ENCODE data around the gene OTUB1. TPM values are rescaled to one million over a fixed set of nuclear protein-coding genes. Genes with fewer than 3 reads are reported as not detected.

OTUB1 gene
- total RNA-seq, 1 donor: 34.4 TPM

DNA sequence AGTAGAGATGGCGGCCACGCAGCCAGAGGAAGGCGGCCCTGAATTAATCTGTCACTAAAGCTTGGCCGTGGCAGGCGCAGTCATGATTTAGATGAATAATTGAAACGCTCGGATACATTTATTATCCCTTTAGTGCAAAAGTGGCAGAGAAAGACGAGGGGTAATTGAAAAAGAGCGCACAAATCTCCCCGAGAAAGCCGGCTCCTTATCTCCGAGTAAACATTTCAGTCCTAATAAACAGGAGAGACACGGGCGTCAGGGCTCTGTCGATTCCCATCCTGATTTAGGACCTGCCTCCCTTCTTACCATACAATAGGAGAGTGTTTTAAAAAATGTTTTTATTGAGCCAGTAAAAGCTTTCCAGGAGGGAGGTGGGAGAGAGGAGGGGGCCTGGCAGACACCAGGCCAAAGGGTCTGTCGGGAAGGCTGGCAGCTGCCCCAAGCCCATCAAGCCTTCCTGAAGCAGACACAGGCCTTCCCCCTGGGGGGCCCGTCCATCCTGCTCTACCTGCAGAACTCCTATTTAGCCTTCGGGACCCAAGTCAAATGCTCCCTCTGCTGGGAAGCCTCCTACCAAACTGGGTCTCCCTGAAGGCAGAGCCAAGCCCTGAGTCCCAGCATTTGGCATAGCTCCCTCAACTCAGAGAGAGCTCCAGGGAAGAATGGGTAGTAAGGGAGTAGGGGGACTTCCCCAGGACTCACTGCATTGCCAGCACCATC is 22.8 kb downstream of the OTUB1 start:
- no peaks in the 10 kb centered on the region for H4K20me1 ChIP-seq (ENCODE audit: insufficient read depth, low read length)
- no peak overlapping the region for H3K4me2 ChIP-seq (ENCODE audit: insufficient read depth, low read length)
- no peak for DNase-seq (ENCODE audit: insufficient read length, low spot score, missing footprints)
- H3K4me3 ChIP-seq (ENCODE audit: insufficient read depth, low read length): no peak overlapping the region
- no peak overlapping the region for H2AFZ ChIP-seq (ENCODE audit: low read length)
- H3K27ac ChIP-seq (ENCODE audit: low read depth, low read length): no peak overlapping the region
- no peaks in the 10 kb centered on the region for H3K36me3 ChIP-seq (ENCODE audit: insufficient read depth, low read length)
- H3K79me2 ChIP-seq (ENCODE audit: insufficient read depth, low read length): no peaks in the 10 kb centered on the region
- H3K27me3 ChIP-seq (ENCODE audit: insufficient read depth, low read length): no peaks in the 10 kb centered on the region
- TF ChIP-seq, protein P1, sequence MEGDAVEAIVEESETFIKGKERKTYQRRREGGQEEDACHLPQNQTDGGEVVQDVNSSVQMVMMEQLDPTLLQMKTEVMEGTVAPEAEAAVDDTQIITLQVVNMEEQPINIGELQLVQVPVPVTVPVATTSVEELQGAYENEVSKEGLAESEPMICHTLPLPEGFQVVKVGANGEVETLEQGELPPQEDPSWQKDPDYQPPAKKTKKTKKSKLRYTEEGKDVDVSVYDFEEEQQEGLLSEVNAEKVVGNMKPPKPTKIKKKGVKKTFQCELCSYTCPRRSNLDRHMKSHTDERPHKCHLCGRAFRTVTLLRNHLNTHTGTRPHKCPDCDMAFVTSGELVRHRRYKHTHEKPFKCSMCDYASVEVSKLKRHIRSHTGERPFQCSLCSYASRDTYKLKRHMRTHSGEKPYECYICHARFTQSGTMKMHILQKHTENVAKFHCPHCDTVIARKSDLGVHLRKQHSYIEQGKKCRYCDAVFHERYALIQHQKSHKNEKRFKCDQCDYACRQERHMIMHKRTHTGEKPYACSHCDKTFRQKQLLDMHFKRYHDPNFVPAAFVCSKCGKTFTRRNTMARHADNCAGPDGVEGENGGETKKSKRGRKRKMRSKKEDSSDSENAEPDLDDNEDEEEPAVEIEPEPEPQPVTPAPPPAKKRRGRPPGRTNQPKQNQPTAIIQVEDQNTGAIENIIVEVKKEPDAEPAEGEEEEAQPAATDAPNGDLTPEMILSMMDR (IDR thresholded peaks at IDR 0.05; ENCODE audit: extremely low read depth, low read depth, low read length): no peak
- no peaks in the 10 kb centered on the region for H3K9me3 ChIP-seq (ENCODE audit: low read depth, low read length)
- H3K4me1 ChIP-seq (ENCODE audit: insufficient read depth, low read length): peaks cover 8% of the 10 kb centered on the region

DNA sequence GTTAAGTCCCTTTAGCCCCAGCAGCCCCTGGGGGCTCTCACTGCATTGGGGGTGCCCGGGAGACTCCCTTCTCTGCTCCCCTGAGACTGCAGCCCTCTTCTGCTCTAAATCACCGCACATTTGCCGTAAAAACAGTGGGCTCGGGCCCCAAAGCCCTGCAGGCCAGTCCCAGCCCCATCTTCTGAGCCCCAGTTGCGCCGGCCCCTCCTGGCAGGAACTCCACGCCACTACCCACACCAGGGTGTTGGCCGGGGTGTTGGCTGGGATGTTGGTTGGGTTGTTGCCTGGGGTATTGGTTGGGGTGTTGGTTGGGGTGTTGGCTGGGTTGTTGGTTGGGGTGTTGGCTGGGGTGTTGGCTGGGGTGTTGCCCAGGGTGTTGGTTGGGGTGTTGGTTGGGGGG is 23.5 kb downstream of the OTUB1 start:
- Histone ChIP-seq H3K79me2 (ENCODE audit: insufficient read depth, low read length) (no peaks in the 10 kb centered on the region), H3K27ac (ENCODE audit: low read depth, low read length) (no peak overlapping the region), H2AFZ (ENCODE audit: low read length) (no peak overlapping the region), H3K9me3 (ENCODE audit: low read depth, low read length) (no peaks in the 10 kb centered on the region), H3K27me3 (ENCODE audit: insufficient read depth, low read length) (no peaks in the 10 kb centered on the region), H3K4me1 (ENCODE audit: insufficient read depth, low read length) (peaks cover 8% of the 10 kb centered on the region), H3K36me3 (ENCODE audit: insufficient read depth, low read length) (no peaks in the 10 kb centered on the region), H4K20me1 (ENCODE audit: insufficient read depth, low read length) (no peaks in the 10 kb centered on the region), H3K4me3 (ENCODE audit: insufficient read depth, low read length) (no peak overlapping the region), H3K4me2 (ENCODE audit: insufficient read depth, low read length) (no peak overlapping the region)
- TF ChIP-seq, protein P1 (IDR thresholded peaks at IDR 0.05; ENCODE audit: extremely low read depth, low read depth, low read length): no peak
- DNase-seq (ENCODE audit: insufficient read length, low spot score, missing footprints): no peak

DNA sequence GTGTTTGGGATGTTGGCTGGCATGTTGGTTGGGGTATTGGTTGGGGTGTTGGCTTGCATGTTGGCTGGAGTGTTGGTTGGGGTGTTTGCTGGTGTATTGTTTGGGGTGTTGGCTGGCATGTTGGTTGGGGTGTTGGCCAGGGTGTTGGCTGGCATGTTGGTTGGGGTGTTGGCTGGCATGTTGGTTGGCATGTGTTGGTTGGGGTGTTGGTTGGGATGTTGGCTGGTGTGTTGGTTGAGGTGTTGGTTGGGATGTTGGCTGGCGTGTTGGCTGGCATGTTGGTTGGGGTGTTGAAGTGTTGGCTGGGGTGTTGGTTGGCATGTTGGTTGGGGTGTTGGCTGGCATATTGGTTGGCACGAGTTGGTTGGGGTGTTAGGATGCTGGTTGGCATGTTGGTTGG is 24.5 kb downstream of the OTUB1 start:
- Histone ChIP-seq H3K4me2 (ENCODE audit: insufficient read depth, low read length) (no peak overlapping the region), H3K36me3 (ENCODE audit: insufficient read depth, low read length) (no peaks in the 10 kb centered on the region), H2AFZ (ENCODE audit: low read length) (no peak overlapping the region), H3K9me3 (ENCODE audit: low read depth, low read length) (no peaks in the 10 kb centered on the region), H4K20me1 (ENCODE audit: insufficient read depth, low read length) (no peaks in the 10 kb centered on the region), H3K79me2 (ENCODE audit: insufficient read depth, low read length) (no peaks in the 10 kb centered on the region), H3K4me3 (ENCODE audit: insufficient read depth, low read length) (no peak overlapping the region), H3K27me3 (ENCODE audit: insufficient read depth, low read length) (no peaks in the 10 kb centered on the region), H3K4me1 (ENCODE audit: insufficient read depth, low read length) (peaks cover 8% of the 10 kb centered on the region), H3K27ac (ENCODE audit: low read depth, low read length) (no peak overlapping the region)
- DNase-seq (ENCODE audit: insufficient read length, low spot score, missing footprints): no peak
- TF ChIP-seq, protein P1 (IDR thresholded peaks at IDR 0.05; ENCODE audit: extremely low read depth, low read depth, low read length): no peak

DNA sequence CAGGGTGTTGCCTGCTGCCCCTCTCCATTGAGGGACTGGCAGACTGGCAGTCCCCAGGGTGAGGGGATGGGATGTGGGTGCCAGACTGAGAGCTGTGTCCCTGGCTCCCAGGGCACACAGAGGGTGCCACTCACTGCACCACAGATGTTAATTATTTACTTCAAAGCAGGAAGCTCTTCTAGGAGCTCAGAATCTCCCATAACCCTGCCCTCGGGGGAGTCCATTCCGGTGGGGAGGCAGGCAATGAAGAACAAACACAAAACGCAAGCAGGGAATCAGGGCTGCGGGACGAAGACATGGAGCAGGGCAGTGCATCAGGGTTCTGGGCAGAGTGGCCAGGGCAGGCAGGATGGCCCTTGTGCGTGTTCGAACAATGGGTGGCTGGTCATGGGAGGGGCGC is 25.1 kb downstream of the OTUB1 start:
- no peaks in the 10 kb centered on the region for H3K9me3 ChIP-seq (ENCODE audit: low read depth, low read length)
- no peak for DNase-seq (ENCODE audit: insufficient read length, low spot score, missing footprints)

More for the DNA sequence above, 25.1 kb downstream of the OTUB1 start:
- Histone ChIP-seq H3K4me2 (ENCODE audit: insufficient read depth, low read length) (no peak overlapping the region), H2AFZ (ENCODE audit: low read length) (no peak overlapping the region), H3K36me3 (ENCODE audit: insufficient read depth, low read length) (no peaks in the 10 kb centered on the region), H3K79me2 (ENCODE audit: insufficient read depth, low read length) (no peaks in the 10 kb centered on the region), H3K4me1 (ENCODE audit: insufficient read depth, low read length) (peaks cover 8% of the 10 kb centered on the region), H3K27ac (ENCODE audit: low read depth, low read length) (no peak overlapping the region), H3K4me3 (ENCODE audit: insufficient read depth, low read length) (no peak overlapping the region), H4K20me1 (ENCODE audit: insufficient read depth, low read length) (no peaks in the 10 kb centered on the region), H3K27me3 (ENCODE audit: insufficient read depth, low read length) (no peaks in the 10 kb centered on the region)
- TF ChIP-seq, protein P1 (IDR thresholded peaks at IDR 0.05; ENCODE audit: extremely low read depth, low read depth, low read length): no peak
